Thymus (tissue), 11 donors: ENCODE results near the gene ANKDD1A. TPM values are rescaled to one million over a fixed set of nuclear protein-coding genes. Genes with fewer than 3 reads are reported as not detected.

ENCODE experiments used
- DNase-seq, 9 donors: peaks; one replicate each; pipeline ENCODE4 v3.0.0-alpha.2; 2013; ENCODE audit warnings: low spot score in 9 of 9, low read depth in 6 of 9, missing footprints in 1 of 9
- H3K27ac ChIP-seq, 2 donors: one replicate each; pipeline ENCODE4 v1.5.1; 2013; ENCODE audit warnings: control low read depth in 1 of 2, low read depth in 1 of 2, low read length in 1 of 2, mild to moderate bottlenecking in 1 of 2, moderate library complexity in 1 of 2
- H3K27me3 ChIP-seq, 2 donors: one replicate each; pipeline ENCODE4 v1.5.1; 2013; ENCODE audit warnings: low read length in 1 of 2; ENCODE audit not compliant: control insufficient read depth in 2 of 2, insufficient read depth in 1 of 2
- H3K36me3 ChIP-seq, 2 donors: one replicate each; pipeline ENCODE4 v1.5.1; 2013; ENCODE audit warnings: low read length in 1 of 2, mild to moderate bottlenecking in 1 of 2, moderate library complexity in 1 of 2; ENCODE audit not compliant: control insufficient read depth in 2 of 2, insufficient read depth in 2 of 2
- H3K4me1 ChIP-seq, 2 donors: one replicate each; pipeline ENCODE4 v1.5.1; 2013; ENCODE audit warnings: low read length in 2 of 2; ENCODE audit not compliant: control insufficient read depth in 2 of 2, insufficient read depth in 2 of 2
- H3K4me3 ChIP-seq, 2 donors: one replicate each; pipeline ENCODE4 v1.5.1; 2013; ENCODE audit warnings: low read length in 2 of 2, control low read depth in 1 of 2, mild to moderate bottlenecking in 1 of 2
- H3K9me3 ChIP-seq, 2 donors: one replicate each; pipeline ENCODE4 v1.5.1; 2013; ENCODE audit warnings: low read length in 1 of 2, mild to moderate bottlenecking in 1 of 2; ENCODE audit not compliant: control insufficient read depth in 2 of 2, insufficient read depth in 1 of 2
- WGBS: extraction: QIAGEN DNeasy Blood & Tissue Kit; methylation state at CpG from one replicate; pipeline ENCODE4 v1.1.7; 2013; 5-methylcytosine and 5-hydroxymethylcytosine counted together
- polyA plus RNA-seq: library from polyadenylated mRNA; stranded (reverse); fragments of 200-250 nt; gene quantifications from one replicate; pipeline ENCODE4 v1.2.3, GENCODE V29; 2013
- total RNA-seq: library from RNA; stranded (reverse); fragments of 120-200 nt; gene quantifications from one replicate; pipeline ENCODE4 v1.2.4, GENCODE V29; 2013
- donor health status: healthy.

Gene ANKDD1A
- total and polyA plus RNA-seq, 2 donors = 1.2 to 3.6 TPM

DNA sequence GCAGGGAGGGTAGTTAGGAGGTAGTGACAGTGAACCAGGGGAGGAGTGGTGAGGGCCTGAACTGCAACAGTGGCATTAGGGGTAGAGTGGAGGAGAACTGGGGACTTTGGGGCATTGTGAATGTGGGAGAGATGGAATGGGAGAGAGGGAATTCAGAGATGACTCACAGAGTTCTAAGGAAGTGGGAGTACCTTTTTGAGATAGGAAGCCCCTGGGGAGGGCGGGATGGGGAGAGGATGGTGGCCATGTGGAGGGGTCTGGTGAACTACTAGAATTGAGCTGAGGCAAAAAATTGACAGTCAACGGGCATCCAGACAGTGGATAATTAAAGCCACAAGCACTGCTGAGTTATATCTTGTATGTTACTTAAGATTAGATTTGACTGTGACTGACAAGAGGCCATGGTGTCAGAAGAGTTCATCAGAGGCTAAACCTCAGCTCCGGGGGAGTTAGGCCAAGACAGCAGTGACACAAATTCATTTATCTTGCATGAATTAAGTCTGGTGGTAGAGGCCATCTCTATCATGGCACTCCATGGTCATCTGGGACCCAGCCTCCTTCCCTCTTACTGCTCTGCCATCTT lies 36.0 kb upstream of the ANKDD1A start:
- H3K27ac ChIP-seq = no peak overlapping the region
- 97% methylated on average over 3 of the region's 3 CpGs for WGBS
- H3K4me3 ChIP-seq = no peak overlapping the region
- DNase-seq = no peak
- no peaks in the 10 kb centered on the region for H3K9me3 ChIP-seq
- no peaks in the 10 kb centered on the region for H3K36me3 ChIP-seq
- no peaks in the 10 kb centered on the region for H3K27me3 ChIP-seq
- H3K4me1 ChIP-seq = peaks cover 0 to 36% of the 10 kb centered on the region in 2 donors

DNA sequence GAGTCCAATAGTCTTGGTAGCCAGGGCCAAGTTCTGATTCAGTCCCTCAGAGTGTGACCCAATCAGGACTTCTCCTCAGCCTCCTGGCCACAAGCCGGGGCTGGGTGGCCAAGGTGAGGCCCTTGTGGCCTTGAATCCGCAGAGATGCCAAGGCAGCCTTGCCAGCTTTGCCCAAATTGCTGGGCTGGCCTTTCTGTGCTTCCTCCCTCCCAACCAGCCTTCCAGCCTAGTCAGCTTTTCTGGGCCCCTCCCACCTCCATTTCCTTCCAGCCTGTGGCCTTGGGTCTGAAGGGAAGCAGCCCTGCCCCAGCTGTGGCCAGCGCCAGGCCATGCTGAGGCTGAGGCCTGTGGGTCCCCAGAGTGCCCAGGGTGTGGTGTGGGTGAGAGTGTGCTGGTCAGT lies 34.3 kb upstream of the ANKDD1A start:
- Histone ChIP-seq H3K4me3 (no peak overlapping the region), H3K9me3 (no peaks in the 10 kb centered on the region), H3K4me1 (peaks cover 6 to 44% of the 10 kb centered on the region in 2 donors), H3K27ac (peak overlapping the region in 1 of 2 donors; percentile 33), H3K36me3 (no peaks in the 10 kb centered on the region), H3K27me3 (no peaks in the 10 kb centered on the region)
- DNase-seq = peak in 1 of 9 donors; percentile 17
- 61% methylated on average over 3 of the region's 3 CpGs for WGBS

DNA sequence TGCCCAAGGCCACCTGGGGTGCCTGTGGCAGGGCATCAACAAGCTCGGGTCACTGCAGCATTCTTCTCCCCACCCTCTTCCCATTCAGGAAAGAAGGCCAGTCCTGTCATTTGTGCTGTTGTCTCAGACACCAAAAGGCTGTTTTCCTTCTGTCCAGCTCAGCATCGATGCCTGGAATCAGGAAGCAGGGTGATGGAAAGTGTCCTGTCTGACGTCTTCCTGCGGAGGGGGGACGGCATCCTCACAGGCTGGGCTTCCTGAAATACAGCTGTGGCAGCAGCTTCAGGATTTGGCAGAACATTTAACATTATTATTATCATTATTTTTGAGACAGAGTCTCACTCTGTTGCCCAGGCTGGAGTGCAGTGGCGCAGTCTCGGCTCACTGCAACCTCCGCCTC lies 33.0 kb upstream of the ANKDD1A start:
- H3K4me1 ChIP-seq = peaks cover 11 to 48% of the 10 kb centered on the region in 2 donors
- WGBS = 78% methylated on average over 8 of the region's 8 CpGs

DNA sequence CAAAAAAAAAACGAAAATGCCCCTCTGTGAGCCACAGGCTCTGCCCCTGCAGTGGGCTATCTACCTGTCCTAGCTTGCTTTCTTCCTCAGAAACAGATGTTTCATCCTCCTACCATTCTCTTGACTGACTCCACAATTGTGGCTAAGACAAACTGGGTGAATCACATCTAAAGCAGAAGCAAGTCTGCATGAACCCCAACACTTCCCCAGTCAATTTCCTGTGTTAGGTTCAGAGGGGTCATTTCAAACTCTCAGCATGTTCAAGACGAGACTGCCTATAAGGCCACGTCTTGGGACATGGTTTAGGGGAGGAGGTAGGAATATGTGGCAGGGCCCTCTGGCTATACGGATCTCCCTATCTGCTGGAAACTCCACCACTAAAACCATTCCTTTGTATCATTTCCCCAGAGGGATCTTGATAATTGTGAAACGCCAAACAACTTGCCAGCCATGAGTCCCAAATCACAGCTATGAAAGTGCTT lies 28.6 kb upstream of the ANKDD1A start:
- peak in 1 of 9 donors; percentile 45 for DNase-seq
- H3K4me1 ChIP-seq = peaks cover 11 to 33% of the 10 kb centered on the region in 2 donors
- H3K27me3 ChIP-seq = no peaks in the 10 kb centered on the region
- WGBS = 59% methylated on average over 5 of the region's 5 CpGs
- H3K27ac ChIP-seq = peak overlapping the region in 1 of 2 donors; percentile 52
- no peaks in the 10 kb centered on the region for H3K36me3 ChIP-seq
- no peak overlapping the region for H3K4me3 ChIP-seq
- H3K9me3 ChIP-seq = no peaks in the 10 kb centered on the region

More for the DNA sequence above, 33.0 kb upstream of the ANKDD1A start:
- Histone ChIP-seq H3K4me3 (no peak overlapping the region), H3K27me3 (no peaks in the 10 kb centered on the region), H3K9me3 (no peaks in the 10 kb centered on the region), H3K36me3 (no peaks in the 10 kb centered on the region), H3K27ac (peak overlapping the region in 1 of 2 donors; percentile 33)
- DNase-seq = no peak

DNA sequence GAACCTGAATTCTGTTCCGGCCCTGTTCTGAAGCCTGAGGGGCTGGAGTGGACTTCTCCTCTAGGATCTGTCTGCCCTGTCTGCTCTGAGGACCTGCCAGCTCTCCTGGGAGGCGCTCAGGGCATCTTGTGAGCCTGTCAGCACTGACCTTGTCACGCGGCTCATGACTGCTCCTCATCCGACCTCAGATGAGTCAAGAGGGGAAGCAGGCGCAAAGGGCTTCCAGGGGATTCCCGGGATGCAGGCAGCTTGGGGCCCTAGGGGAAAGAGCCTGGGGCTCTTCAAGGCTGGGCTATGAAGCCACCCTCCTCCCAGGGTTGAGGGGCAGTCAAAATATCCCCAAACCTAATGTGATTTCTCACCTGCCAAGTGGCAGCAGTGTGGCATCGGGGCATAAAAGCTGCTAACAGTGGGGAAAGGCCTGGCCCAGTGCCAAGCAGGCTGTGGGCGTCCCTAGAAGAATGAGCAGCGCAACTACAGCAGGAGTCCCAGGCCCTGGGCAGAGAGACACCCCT lies 27.6 kb upstream of the ANKDD1A start:
- H3K9me3 ChIP-seq = no peaks in the 10 kb centered on the region
- H3K36me3 ChIP-seq = no peaks in the 10 kb centered on the region
- peak overlapping the region in 1 of 2 donors; percentile 52 for H3K27ac ChIP-seq
- H3K4me1 ChIP-seq = peaks cover 11 to 27% of the 10 kb centered on the region in 2 donors
- DNase-seq = peak in 1 of 9 donors; percentile 50
- no peaks in the 10 kb centered on the region for H3K27me3 ChIP-seq
- H3K4me3 ChIP-seq = no peak overlapping the region
- 53% methylated on average over 10 of the region's 10 CpGs for WGBS

DNA sequence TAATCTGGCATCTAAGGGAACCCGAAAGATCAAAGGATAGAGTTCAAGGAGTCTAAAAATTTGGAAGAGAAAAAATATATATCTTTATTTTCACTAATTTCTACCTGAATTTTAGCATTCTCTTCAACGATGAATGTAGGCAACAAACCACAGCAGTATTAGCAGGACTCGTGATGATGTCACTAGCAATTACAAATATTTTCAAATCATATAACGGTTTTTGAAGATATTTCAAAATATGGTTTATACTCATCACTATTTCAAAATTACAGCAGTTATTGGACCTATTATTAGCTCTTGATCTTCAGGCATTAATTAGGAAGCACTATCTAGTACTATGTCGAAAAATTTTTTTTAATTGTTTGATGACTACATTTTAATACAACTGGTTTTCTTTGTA lies 27.0 kb upstream of the ANKDD1A start:
- no peak overlapping the region for H3K4me3 ChIP-seq
- H3K9me3 ChIP-seq = no peaks in the 10 kb centered on the region
- WGBS = 95% methylated on average over 5 of the region's 5 CpGs
- no peaks in the 10 kb centered on the region for H3K27me3 ChIP-seq
- DNase-seq = no peak
- peaks cover 11 to 27% of the 10 kb centered on the region in 2 donors for H3K4me1 ChIP-seq
- no peaks in the 10 kb centered on the region for H3K36me3 ChIP-seq
- H3K27ac ChIP-seq = no peak overlapping the region

DNA sequence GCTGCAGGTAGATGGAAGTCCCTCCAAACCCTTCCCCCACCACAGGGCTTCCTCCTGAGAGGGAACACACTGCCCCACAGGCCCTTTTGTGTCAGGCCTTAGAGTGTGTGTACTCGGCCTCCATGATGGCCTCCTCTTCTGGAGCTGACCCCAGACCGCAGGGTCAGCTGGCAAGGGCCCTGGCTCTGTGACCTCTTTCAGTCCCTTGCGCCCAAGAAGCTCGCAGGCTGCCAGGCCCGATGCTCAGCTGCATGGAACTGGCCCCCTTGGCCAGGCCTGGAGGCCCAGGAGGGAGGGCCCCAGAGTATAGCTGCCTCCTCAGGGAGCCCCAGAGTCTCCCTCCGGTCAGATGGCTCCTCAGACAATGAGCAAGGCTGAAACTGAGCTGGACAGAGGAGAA lies 23.4 kb upstream of the ANKDD1A start:
- no peak for DNase-seq
- Histone ChIP-seq H3K27me3 (no peaks in the 10 kb centered on the region), H3K27ac (no peak overlapping the region), H3K4me3 (no peak overlapping the region), H3K9me3 (no peaks in the 10 kb centered on the region), H3K36me3 (no peaks in the 10 kb centered on the region), H3K4me1 (peaks cover 19 to 34% of the 10 kb centered on the region in 2 donors)
- 97% methylated on average over 6 of the region's 6 CpGs for WGBS

DNA sequence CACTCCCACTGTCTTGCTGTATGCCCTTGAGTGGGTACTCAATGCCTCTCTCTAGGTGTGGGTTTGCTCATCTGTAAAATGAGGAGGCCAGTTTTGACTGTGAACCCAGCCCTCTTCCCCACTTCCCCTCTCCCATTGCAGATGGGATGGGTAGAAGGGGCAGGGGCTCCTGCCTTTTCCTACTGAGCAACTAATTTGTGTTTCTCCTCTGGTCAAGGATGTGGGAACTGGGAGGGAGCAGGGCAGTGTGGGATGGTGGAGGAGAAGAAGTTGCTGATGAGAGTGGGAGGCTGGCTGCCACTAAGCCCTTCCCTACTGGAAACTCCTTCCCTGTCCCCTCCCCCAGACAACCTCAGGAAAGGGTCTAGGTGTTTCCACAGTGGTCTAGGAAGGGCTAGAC lies 20.1 kb upstream of the ANKDD1A start:
- H3K27me3 ChIP-seq = no peaks in the 10 kb centered on the region
- H3K36me3 ChIP-seq = no peaks in the 10 kb centered on the region
- no peaks in the 10 kb centered on the region for H3K9me3 ChIP-seq
- H3K27ac ChIP-seq = peak overlapping the region; percentile 81 to 98
- peaks cover 31 to 56% of the 10 kb centered on the region in 2 donors for H3K4me1 ChIP-seq
- H3K4me3 ChIP-seq = no peak overlapping the region
- DNase-seq = no peak

DNA sequence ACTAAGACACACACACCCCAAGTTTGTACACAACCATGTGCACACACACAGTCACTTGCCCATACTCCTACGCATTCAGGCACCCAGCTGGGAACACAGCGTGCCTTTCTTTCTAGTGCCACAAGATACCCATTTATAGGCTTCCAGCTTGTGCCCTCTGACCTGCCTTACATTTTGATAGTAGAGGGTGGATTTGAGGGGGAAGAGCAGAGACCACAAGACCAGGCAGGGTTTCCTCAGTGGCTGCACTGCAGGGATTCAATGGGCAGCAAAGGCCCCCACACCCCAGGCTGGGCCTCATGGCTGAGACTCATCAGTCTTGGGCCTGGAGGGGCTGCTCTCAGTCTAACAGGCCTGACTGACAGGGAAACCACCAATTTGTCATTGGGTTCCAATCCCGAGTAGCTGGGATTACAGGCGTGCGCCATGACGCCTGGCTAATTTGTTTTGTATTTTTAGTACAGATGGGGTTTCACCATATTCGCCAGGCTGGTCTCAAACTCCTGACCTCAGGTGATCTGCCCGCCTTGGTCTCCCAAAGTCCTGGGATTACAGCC lies 18.8 kb upstream of the ANKDD1A start:
- Histone ChIP-seq H3K36me3 (no peaks in the 10 kb centered on the region), H3K4me1 (peaks cover 31 to 69% of the 10 kb centered on the region in 2 donors), H3K27ac (peak overlapping the region; percentile 91 to 98), H3K4me3 (peak overlapping the region in 1 of 2 donors; percentile 62), H3K9me3 (no peaks in the 10 kb centered on the region), H3K27me3 (no peaks in the 10 kb centered on the region)
- DNase-seq = peak in 1 of 9 donors; percentile 52
- WGBS = 87% methylated on average over 8 of the region's 8 CpGs
